ENCODE data around the gene ERCC4.

ERCC4 gene

GRCh38 chr16:13953501-13953900, 33.5 kb downstream of the ERCC4 start:
- DNase-seq (ENCODE audit: low read depth), result no peak
- TF ChIP-seq POLR2A (IDR thresholded peaks at IDR 0.05; ENCODE audit: extremely low read depth, insufficient read length), result no peak
- TF ChIP-seq CTCF (IDR thresholded peaks at IDR 0.05; ENCODE audit: low read depth, low read length), result no peak
- no peak for TF ChIP-seq MYC (IDR thresholded peaks at IDR 0.05; ENCODE audit: low read depth, low read length)
- TF ChIP-seq, protein P1, sequence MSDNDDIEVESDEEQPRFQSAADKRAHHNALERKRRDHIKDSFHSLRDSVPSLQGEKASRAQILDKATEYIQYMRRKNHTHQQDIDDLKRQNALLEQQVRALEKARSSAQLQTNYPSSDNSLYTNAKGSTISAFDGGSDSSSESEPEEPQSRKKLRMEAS (IDR thresholded peaks at IDR 0.05; ENCODE audit: low read depth, low read length), result no peak
- H3K4me3 ChIP-seq (ENCODE audit: low read depth, low read length), result no peak overlapping the region

DNA sequence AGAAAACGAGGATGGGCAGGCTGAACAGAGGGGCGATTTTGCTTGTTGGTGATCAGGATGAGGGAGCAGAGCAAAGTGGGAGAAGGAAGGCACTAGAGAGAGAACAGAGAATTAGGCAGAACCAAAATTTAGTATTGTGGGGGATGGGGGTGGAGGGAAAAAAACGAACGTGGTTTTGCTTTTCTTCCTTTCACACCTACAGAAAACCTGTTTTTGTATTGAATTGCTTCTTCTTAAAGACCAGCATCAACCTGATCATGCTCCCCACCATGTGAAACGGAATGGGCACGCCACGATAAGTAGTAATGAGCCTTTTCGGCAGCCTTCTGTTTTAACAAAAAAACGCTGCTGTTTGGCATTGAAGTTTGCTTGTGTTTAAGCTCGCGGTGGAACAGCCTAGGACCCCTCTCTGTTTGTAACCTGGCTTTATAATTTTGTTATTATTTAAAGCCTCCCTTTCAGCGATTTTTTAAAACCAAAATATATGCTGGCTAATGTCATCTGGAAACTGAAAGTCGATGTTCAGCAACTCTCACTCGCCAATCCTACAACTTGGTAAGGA, 36.8 kb downstream of the ERCC4 start:
- peak; percentile 2 for DNase-seq (ENCODE audit: low read depth)
- peak overlapping the region; percentile 6 for H3K4me3 ChIP-seq (ENCODE audit: low read depth, low read length)
- no peak for TF ChIP-seq MYC (IDR thresholded peaks at IDR 0.05; ENCODE audit: low read depth, low read length)

DNA sequence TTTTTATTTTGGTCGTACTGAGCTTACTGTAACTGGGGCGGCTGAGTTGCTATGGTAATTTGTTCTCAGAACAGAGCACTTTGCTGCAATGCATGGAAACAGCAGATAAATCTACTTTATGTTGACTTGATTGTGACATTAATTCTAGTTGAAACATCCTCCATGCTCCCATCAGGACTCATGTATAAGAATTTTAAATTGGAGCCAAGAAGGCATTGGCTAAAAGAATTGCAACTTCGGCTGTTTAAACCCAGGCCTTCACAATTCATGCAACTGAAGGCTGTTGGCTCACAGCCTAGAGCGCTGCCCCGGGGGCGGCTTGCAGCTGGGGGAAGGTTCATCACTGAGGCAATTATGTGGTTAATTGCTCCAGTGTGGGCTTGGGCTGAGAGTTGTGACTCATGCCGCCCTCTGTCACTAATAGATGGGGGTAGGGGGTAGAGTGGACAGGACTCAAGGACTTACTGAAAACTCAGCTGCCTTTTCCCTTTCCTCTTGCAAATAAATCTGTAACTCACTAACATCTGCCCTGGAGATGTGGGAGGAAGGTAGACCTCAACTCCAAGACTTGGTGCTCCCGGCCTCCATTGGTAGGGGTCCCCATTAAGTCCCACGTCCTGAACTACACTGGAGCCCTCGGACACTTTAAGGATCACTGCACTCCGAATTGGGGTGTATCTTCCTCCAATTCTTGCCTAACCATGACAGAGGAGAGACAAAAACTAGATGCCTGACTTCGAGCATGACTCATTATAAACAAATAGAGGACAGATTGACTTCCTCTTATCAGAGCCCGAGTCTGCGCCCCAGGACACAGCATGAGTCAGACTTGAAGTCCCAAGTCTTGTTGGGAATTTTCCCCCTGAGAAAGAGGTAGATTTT, 37.5 kb downstream of the ERCC4 start:
- TF ChIP-seq CTCF (IDR thresholded peaks at IDR 0.05; ENCODE audit: low read depth, low read length) (no peak), MYC (IDR thresholded peaks at IDR 0.05; ENCODE audit: low read depth, low read length) (peak; percentile 22; the same call in 1 of the 2 replicates)
- TF ChIP-seq, protein P1 (IDR thresholded peaks at IDR 0.05; ENCODE audit: low read depth, low read length), result peak; percentile 35; the same call in 1 of the 2 replicates
- DNase-seq (ENCODE audit: low read depth), result peak; percentile 91
- H3K4me3 ChIP-seq (ENCODE audit: low read depth, low read length), result peak overlapping the region; percentile 44

DNA sequence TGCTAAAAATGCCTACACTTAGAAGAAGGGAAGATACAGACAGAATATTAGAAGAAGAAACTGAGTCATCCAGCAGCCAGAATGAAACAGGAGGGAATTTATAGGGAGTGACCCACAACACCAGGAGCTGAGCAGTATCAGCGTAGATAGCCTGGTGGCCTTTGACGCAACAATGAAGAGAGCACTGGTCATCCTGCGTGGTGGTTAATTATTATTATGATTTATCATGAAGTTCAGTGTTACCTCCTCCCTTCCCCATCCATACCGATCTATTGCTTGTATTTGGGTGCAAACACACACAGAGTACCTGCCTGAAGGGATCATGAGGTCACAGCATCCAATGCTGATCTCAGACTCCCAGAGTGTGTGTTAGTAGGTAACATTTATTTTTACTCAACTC, 38.5 kb downstream of the ERCC4 start:
- TF ChIP-seq MYC (IDR thresholded peaks at IDR 0.05; ENCODE audit: low read depth, low read length) (no peak), POLR2A (IDR thresholded peaks at IDR 0.05; ENCODE audit: extremely low read depth, insufficient read length) (no peak), CTCF (IDR thresholded peaks at IDR 0.05; ENCODE audit: low read depth, low read length) (no peak)
- TF ChIP-seq, protein P1 (IDR thresholded peaks at IDR 0.05; ENCODE audit: low read depth, low read length), result no peak
- DNase-seq (ENCODE audit: low read depth), result no peak
- H3K4me3 ChIP-seq (ENCODE audit: low read depth, low read length), result no peak overlapping the region

DNA sequence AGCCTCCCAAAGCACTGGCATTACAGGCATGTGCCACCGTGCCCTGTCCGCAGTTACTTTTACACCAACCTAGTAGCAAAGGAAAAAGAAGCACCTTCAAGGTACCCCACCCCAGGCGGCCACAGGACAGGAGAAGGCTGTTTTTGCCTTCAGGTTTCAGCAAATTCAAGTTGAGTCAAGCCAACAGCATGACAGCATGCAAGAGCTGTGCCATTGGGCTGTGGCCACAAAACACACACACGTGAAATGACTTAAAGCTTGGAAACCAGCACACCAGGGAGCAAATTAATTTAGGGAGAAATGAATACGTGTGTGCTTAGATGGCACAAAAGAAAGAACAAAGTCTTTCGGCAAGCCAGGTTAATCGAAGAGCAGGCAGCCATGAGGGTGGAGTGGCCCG, 39.7 kb downstream of the ERCC4 start:
- TF ChIP-seq, protein P1 (IDR thresholded peaks at IDR 0.05; ENCODE audit: low read depth, low read length), result no peak
- TF ChIP-seq MYC (IDR thresholded peaks at IDR 0.05; ENCODE audit: low read depth, low read length), result no peak
- no peak for TF ChIP-seq POLR2A (IDR thresholded peaks at IDR 0.05; ENCODE audit: extremely low read depth, insufficient read length)
- TF ChIP-seq CTCF (IDR thresholded peaks at IDR 0.05; ENCODE audit: low read depth, low read length), result no peak
- no peak for DNase-seq (ENCODE audit: low read depth)
- no peak overlapping the region for H3K4me3 ChIP-seq (ENCODE audit: low read depth, low read length)

GRCh38 chr16:13961099-13961811, 41.3 kb downstream of the ERCC4 start:
- TF ChIP-seq, protein P1 (IDR thresholded peaks at IDR 0.05; ENCODE audit: low read depth, low read length), result no peak
- TF ChIP-seq CTCF (IDR thresholded peaks at IDR 0.05; ENCODE audit: low read depth, low read length) (no peak), MYC (IDR thresholded peaks at IDR 0.05; ENCODE audit: low read depth, low read length) (no peak), POLR2A (IDR thresholded peaks at IDR 0.05; ENCODE audit: extremely low read depth, insufficient read length) (no peak)
- DNase-seq (ENCODE audit: low read depth), result no peak
- no peak overlapping the region for H3K4me3 ChIP-seq (ENCODE audit: low read depth, low read length)
